Mononuclear cell (primary cell): ENCODE data around the gene B4GALNT1. TPM values are rescaled to one million over a fixed set of nuclear protein-coding genes. Genes with fewer than 3 reads are reported as not detected.
"Not testable (repeated sequence)": the region's sequence is repeated elsewhere in the genome, so short reads cannot be mapped to it uniquely, and the experiment has no call there.

Experiments used
- H3K27me3 ChIP-seq: 2 replicates; pipeline ENCODE4 v1.6.0; 2011; ENCODE audit warnings: low read length, control low read depth; ENCODE audit not compliant: insufficient read depth
- H3K4me1 ChIP-seq: 2 replicates; pipeline ENCODE4 v1.5.1; 2011; ENCODE audit warnings: mild to moderate bottlenecking, low read length, control low read depth; ENCODE audit not compliant: insufficient read depth
- H3K4me3 ChIP-seq: 2 replicates; pipeline ENCODE4 v1.5.1; 2011; ENCODE audit warnings: mild to moderate bottlenecking, low read length, moderate library complexity
- H3K9me3 ChIP-seq: 2 replicates; pipeline ENCODE4 v1.5.1; 2011; ENCODE audit warnings: low read depth, mild to moderate bottlenecking, control low read depth, low read length
- total RNA-seq: library from RNA; depleted of rRNA; stranded (reverse); fragments of >200 nt; gene quantifications from one replicate; pipeline ENCODE4 v1.2.3, GENCODE V29; 2012

The B4GALNT1 gene
- total RNA-seq, 1 donor, result under 0.01 TPM

DNA sequence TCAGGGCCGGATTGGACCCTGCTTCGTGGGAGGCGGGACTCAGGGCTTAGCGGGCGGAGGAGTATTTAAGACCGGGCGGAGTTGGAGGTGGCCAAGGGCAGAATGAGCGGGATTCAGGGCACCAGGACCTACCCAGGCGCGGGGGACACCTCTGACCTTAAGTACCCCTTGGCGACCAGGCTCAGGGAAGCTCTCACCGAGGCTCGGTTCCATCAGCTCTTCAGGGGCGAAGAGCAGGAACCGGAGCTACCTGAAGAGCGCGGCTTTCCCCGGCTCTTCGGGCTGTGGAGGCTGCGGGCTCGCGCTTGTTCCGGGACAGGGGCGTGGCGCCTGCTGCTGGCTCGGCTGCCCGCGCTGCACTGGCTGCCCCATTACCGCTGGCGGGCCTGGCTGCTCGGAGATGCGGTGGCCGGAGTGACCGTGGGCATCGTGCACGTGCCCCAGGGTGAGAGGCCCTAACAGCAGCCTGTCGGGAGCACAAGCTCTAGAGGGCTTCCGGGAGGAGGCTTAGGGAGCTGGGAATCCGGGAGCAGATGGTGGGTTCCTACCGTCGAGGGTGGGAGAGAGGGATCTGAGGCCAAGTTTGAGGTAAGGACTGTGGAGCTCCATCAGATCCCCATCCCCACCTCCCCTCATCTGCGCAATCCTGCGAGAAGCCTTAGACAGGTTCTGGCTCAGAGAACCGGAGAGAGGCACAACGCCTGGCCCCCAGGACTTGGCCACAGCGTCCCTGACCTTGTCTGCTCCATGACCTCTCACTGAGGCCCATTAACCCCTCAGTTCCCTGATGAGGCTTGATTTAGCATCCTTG lies 13.4 kb downstream of the B4GALNT1 start:
- H3K27me3 ChIP-seq, result peaks cover 78% of the 10 kb centered on the region
- H3K9me3 ChIP-seq, result no peaks in the 10 kb centered on the region
- H3K4me3 ChIP-seq, result no peak overlapping the region
- H3K4me1 ChIP-seq, result peaks cover 27% of the 10 kb centered on the region

DNA sequence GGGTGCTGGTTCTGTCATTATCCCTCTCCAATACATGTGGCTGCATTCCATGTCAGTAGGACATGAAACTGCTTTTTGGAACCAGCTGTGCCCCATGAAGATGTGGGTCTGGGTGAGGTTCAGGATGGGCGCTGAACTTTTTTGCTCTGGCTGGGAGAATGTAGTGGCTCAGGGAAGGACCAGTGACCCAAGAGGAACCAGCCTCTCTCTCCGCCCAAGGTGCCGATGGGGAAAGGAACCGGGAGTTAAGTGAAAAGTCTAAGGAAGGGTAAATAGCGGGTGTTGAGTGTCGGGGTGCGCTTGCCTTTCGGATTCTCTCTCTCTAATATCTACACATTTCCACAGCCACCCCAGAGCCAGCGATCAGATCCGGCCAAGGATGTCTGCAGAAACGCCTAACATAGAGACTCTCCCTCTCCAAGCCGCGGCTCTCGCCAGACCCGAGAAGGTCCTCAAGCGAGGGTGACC lies 14.0 kb downstream of the B4GALNT1 start:
- Histone ChIP-seq H3K4me3 (no peak overlapping the region), H3K27me3 (peaks cover 73% of the 10 kb centered on the region), H3K4me1 (peaks cover 32% of the 10 kb centered on the region), H3K9me3 (no peaks in the 10 kb centered on the region)

DNA sequence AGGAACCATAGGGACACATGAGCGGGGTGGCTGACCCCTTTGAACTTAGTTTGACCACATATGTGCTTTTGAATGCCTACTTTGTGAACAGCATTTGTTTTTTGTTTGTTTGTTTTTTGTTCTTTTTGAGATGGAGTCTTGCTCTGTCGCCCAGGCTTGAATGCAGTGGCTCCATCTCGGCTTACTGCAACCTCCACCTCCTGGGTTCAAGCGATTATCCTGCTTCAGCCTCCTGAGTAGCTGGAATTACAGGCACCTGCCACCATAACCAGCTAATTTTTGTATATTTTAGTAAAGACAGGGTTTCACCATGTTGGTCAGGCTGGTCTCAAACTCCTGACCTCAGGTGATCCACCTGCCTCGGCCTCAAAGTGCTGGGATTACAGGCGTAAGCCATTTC lies 14.6 kb downstream of the B4GALNT1 start:
- H3K4me1 ChIP-seq, result peaks cover 36% of the 10 kb centered on the region
- peaks cover 70% of the 10 kb centered on the region for H3K27me3 ChIP-seq
- H3K9me3 ChIP-seq, H3K4me3 ChIP-seq: not testable (repeated sequence)

DNA sequence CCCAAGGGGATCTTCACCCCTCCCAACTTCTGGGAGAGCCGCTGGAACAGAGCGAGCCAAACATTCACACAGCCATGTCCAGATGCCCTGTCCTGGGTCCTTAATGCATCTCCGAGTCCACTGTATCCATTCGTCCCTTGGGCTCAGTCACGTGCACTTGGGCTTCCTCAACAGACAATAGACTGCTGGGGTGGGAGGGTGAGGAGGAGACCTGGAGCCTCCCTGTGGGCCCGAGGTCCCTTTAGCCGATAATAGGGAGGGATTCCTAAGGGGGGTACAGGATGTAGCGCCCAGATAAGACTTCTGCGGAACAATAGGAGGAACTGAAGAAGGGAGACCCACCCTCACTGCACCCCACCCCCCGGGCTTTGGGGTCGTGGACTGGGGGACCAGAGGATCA lies 15.1 kb downstream of the B4GALNT1 start:
- Histone ChIP-seq H3K4me1 (peaks cover 36% of the 10 kb centered on the region), H3K9me3 (no peaks in the 10 kb centered on the region), H3K27me3 (peaks cover 67% of the 10 kb centered on the region), H3K4me3 (no peak overlapping the region)

DNA sequence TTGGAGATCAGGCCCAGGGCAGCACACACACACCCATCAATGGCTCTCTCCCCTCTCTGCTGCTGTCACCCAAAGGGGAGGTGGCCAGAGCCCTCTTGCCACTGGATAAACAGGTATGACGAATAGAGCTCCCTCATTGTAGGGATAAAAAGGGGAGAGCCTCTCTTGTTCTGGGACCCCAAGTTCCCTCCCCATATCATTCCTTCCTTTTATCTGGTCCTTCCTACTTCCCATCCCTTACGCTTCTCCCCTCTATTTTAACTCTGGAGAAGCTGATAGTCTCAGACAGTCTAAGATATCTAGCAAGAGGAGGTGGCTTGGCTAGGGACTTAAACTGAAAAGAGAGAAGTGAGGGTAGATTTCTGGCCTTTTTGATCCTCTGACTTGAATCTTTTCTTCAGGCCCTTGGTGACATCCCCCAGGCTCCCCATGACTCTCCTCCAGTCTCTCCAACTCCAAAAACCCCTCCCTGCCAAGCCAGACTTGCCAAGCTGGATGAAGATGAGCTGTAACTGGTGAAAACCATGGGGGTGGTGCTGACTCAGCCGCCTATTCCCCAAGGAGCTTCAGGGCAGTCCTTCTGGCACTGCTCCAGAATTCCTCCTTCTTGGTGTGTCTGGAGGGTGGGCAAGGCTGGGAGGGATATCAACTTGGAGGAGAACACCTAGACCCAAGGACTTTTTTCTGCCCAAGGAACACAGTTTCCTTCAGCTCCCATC lies 16.5 kb downstream of the B4GALNT1 start:
- Histone ChIP-seq H3K27me3 (peaks cover 65% of the 10 kb centered on the region), H3K4me1 (peaks cover 31% of the 10 kb centered on the region), H3K4me3 (no peak overlapping the region), H3K9me3 (no peaks in the 10 kb centered on the region)

DNA sequence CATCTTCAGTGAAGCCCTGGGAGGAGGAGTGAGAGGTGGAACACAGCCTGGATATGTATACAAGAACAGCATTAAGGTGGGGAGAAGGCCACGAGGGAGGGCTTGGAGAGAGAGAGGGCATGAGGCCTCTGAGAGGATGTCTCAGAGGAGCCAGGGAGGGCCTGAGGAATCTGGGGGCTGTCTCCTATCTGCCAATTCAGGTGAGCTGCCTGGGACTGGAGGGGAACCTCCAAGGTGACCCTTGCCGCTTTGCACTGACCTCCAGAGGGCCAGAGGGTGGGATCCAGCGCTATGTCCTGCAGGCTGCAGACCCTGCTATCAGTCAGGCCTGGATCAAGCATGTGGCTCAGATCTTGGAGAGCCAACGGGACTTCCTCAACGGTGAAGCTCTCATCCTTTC lies 17.4 kb downstream of the B4GALNT1 start:
- Histone ChIP-seq H3K4me3 (no peak overlapping the region), H3K9me3 (no peaks in the 10 kb centered on the region), H3K27me3 (peaks cover 60% of the 10 kb centered on the region), H3K4me1 (peaks cover 30% of the 10 kb centered on the region)

DNA sequence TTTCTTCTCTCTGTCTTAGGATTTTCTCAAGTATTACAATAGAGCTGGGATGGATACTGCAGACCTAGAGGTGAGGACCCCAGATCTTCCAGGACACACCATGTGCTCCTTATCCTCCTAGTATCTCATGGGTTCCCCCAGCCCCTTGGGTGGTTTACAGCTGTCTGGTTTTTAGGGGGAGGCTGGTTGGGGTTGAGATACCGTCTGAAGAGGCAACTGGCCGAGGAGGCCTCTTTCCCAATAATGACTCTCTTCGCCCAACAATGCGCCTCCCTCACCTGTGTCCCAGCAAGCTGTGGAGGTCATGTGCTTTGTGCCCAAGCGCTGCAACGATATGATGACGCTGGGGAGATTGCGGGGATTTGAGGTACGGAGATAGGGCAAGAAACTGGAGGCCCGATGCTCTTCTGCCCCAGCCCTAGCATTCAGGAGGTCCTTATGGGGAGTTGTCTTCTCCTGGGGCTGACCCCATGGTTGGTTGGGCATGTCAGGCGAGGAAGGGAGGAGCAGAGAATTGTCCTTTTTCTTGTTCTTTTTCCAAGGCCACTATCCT lies 18.0 kb downstream of the B4GALNT1 start:
- H3K9me3 ChIP-seq, result no peaks in the 10 kb centered on the region
- H3K27me3 ChIP-seq, result peaks cover 58% of the 10 kb centered on the region
- peaks cover 29% of the 10 kb centered on the region for H3K4me1 ChIP-seq
- H3K4me3 ChIP-seq, result no peak overlapping the region

DNA sequence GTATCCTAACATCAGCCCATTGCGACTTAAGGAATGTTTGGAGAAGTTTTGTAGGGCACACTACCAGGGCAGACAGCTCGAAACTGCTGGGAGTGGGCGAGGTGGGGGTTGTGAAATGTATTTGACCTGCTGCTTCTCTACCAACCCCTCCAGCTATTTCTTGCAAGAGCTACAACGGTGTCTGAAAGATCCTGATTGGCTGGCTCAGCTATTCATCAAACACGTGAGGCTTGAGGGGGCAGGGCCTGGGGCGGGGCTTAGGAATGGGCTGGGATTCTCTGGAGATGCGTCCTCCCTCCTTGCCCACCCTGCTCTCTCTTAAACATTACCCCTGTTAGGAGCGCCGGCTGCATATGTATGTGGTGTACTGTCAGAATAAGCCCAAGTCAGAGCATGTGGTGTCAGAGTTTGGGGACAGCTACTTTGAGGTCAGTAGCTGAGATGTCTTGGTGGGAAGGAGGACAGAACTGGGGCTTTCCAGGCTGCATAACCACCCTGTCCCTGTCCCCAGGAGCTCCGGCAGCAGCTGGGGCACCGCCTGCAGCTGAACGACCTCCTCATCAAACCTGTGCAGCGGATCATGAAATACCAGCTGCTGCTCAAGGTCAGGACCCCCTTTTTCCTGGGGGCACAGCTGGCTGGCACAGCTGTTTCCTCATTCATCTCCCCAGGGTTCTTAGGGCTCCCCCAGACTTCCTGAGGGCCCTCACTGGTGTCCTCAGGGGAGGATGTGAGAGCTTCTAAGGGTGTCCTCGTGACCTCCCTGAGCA lies 18.6 kb downstream of the B4GALNT1 start:
- Histone ChIP-seq H3K4me1 (peaks cover 23% of the 10 kb centered on the region), H3K9me3 (no peaks in the 10 kb centered on the region), H3K4me3 (no peak overlapping the region), H3K27me3 (peaks cover 53% of the 10 kb centered on the region)

DNA sequence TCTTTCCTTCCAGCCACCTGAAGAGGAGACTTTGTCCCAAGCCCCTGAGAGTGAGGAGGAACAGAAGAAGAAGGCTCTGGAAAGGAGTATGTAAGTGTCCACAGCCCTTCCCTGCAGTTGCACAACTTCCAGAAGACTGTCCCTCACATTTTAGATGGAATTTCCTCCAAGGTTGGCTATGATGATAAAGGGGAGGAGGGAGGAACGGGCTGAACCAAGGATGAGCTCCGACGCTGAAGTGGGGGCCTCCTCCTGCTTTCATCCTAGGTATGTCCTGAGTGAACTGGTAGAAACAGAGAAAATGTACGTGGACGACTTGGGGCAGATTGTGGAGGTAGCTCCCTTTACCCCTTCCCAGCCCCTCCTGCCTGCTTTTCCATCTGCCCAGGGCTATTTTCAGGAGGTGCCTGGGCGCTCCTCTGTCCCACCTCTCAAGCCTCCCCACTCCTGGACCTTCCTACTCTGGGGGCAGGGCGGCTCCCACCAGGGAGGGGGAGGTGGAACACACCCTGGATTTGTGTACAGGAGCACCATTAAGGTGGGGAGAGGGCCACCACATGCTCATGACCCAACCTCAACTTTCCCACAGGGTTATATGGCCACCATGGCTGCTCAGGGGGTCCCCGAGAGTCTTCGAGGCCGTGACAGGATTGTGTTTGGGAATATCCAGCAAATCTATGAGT lies 19.4 kb downstream of the B4GALNT1 start:
- Histone ChIP-seq H3K9me3 (no peaks in the 10 kb centered on the region), H3K4me1 (peaks cover 21% of the 10 kb centered on the region), H3K4me3 (no peak overlapping the region), H3K27me3 (peaks cover 50% of the 10 kb centered on the region)

DNA sequence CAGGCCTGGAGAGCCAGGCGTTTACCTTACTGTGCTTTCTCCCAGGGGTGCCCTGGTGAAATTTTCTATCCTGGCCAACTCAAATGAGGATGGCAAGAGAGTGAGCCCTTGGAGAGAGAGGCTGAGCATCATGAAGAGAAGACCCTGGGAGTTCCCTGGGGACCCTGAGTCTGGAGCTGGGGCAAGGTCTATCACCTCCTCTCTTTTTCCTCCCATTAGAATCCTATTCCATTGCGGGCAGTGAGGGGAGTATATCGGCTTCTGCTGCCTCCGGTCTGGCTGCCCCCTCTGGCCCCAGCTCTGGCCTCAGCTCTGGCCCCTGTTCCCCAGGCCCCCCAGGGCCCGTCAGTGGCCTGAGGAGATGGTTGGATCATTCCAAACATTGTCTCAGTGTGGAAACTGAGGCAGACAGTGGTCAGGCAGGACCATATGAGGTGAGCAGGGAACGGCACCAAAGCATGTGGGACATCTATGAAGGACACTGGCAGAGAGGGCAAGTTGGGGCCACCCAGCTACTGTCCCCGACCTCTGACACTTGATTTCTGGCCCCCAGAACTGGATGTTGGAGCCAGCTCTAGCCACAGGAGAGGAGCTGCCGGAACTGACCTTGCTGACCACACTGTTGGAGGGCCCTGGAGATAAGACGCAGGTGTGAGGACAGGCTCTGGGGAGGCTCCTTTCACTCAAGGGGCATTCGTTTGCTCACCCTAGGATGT lies 20.1 kb downstream of the B4GALNT1 start:
- Histone ChIP-seq H3K27me3 (peaks cover 43% of the 10 kb centered on the region), H3K4me1 (peaks cover 21% of the 10 kb centered on the region), H3K9me3 (no peaks in the 10 kb centered on the region), H3K4me3 (no peak overlapping the region)

DNA sequence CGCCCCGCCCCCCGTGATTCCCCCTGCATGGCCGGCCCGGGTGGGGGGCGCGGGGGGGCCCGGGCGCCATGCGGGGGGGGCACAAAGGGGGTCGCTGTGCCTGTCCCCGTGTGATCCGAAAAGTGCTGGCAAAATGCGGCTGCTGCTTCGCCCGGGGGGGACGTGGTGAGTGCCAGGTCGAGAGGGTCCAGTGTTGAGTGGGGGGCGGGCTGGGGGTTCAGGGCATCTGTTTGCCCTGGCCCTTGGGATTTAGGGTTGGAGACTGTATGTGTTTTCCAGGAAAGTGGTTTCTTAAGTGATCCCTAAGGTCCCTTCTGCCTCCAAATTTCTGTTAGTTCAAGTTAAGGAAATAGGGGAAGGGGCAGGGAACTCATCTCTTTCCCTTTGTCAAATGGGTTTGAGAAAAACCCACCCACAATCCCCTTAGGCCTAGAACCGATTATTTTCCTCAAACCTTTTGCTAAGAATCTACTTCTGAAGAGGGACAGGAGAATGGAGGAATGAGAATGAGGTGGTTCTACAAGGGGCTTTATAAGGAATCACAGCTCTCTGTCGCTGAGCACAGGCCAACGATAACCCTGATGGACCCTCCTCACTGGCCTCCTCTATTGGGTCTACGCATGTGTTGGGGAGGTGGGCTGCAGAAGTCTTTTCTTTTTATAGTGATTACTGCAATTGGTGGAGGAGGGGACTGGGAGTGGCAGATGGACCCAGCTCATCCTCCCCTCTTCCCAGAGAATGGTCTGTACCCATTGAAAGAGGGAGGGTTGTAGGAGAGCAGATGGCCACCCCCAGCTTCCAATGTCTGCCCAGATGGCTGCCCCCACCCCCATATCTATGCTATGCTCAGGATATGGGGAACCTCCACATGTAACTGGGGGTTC lies 20.9 kb downstream of the B4GALNT1 start:
- no peak overlapping the region for H3K4me3 ChIP-seq
- peaks cover 35% of the 10 kb centered on the region for H3K27me3 ChIP-seq
- H3K9me3 ChIP-seq, result no peaks in the 10 kb centered on the region
- peaks cover 21% of the 10 kb centered on the region for H3K4me1 ChIP-seq

DNA sequence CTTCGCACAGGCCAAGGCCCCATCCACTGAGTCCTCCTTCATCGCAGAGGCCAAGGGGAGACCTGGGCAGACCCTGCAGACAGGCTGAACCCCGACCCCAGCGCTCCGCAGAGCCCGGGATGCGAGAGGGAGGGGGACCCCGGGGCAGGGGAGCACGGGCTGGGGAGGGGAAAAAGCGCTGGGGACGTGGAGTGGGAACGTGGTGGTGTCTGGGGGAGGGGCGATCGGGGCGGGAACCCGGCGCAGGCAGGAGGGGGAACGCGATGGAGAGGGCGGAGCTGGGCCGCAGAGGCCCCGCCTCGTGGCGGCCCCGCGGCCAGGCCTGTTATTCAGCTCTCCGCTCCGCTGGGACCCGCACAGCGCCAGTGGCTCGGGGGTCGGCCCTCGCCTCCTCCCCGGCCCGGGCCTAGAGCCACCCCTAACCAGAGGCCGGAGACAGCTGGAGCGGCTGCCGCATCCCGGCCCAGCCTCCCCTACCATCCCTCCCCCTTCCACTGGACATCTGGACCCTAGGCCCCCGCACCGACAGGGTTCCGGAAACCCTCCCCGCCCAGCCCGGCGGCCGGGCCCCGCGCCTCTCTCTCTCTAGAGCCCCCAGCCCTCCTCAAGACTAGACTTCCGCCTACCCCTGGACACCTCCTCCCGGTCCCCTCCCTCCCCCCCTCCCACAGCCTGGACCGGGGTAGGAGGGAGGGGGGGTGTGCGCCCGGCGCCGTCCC lies 21.7 kb downstream of the B4GALNT1 start, which contains the start of gene ARHGEF25:
Gene ARHGEF25 (plus strand): TSS at position 328 of the 719 bp plus-strand sequence. CDS start 460 bp downstream, outside the sequence.
- Histone ChIP-seq H3K27me3 (peaks cover 36% of the 10 kb centered on the region), H3K4me1 (peaks cover 21% of the 10 kb centered on the region), H3K9me3 (no peaks in the 10 kb centered on the region), H3K4me3 (peak within 1 kb of the TSS; percentile 20)
